Cardiac muscle cell (in vitro differentiated cells and primary cell): Measurements from ENCODE around the gene SH3PXD2B. TPM values are rescaled to one million over a fixed set of nuclear protein-coding genes. Genes with fewer than 3 reads are reported as not detected.

Source experiments
- DNase-seq, 2 donors: peaks; one replicate each; pipeline versions ENCODE4 v3.0.0 to v3.0.0-alpha.2; 2010 to 2017; ENCODE audit warnings: low read depth in 1 of 2, low spot score in 1 of 2
- H3K27ac ChIP-seq: fragments of 200-600 bp; sonication (generic); 2 replicates; pipeline ENCODE4 v1.5.1; 2016
- H3K27me3 ChIP-seq: fragments of 200-600 bp; sonication (generic); 2 replicates; pipeline ENCODE4 v1.6.0; 2016; ENCODE audit warnings: control low read depth
- H3K36me3 ChIP-seq: fragments of 200-600 bp; sonication (generic); 2 replicates; pipeline ENCODE4 v1.5.1; 2016; ENCODE audit warnings: control low read depth
- H3K4me1 ChIP-seq: fragments of 200-600 bp; sonication (generic); 2 replicates; pipeline ENCODE4 v1.8.1; 2017; ENCODE audit warnings: low read depth, mild to moderate bottlenecking, mixed run types
- H3K4me3 ChIP-seq: fragments of 200-600 bp; sonication (generic); 2 replicates; pipeline ENCODE4 v1.5.1; 2016; ENCODE audit warnings: mild to moderate bottlenecking
- H3K9me3 ChIP-seq: fragments of 200-600 bp; sonication (generic); 2 replicates; pipeline ENCODE4 v1.5.1; 2017; ENCODE audit warnings: low read depth, mild to moderate bottlenecking, control low read depth
- CTCF ChIP-seq: IDR thresholded peaks from 2 replicates; pipeline ENCODE4 v1.5.1; 2012; ENCODE audit warnings: low read depth, mild to moderate bottlenecking, low read length
- polyA plus RNA-seq: library from polyadenylated mRNA; unstranded; fragments of >200 nt; fragmentation: Nextera tagmentation; extraction: Ambion mirVana; gene quantifications from 2 replicates; pipeline ENCODE4 v1.2.1, GENCODE V29; 2016
- total RNA-seq: library from RNA; depleted of rRNA; stranded (reverse); fragments of >200 nt; gene quantifications from 2 replicates; pipeline ENCODE4 v1.2.3, GENCODE V29; 2016

The SH3PXD2B gene
- total and polyA plus RNA-seq, 2 experiments from 2014 or later = 13.9 to 27.6 TPM

GRCh38 chr5:172311605-172312004 lies 142.7 kb downstream of the SH3PXD2B start:
- Histone ChIP-seq H3K4me3 (no peak overlapping the region), H3K27me3 (no peaks in the 10 kb centered on the region), H3K4me1 (no peaks in the 10 kb centered on the region), H3K27ac (no peak overlapping the region), H3K36me3 (no peaks in the 10 kb centered on the region), H3K9me3 (no peaks in the 10 kb centered on the region)
- no peak for TF ChIP-seq CTCF
- DNase-seq = no peak

- no peaks in the 10 kb centered on the region for H3K36me3 ChIP-seq
- no peaks in the 10 kb centered on the region for H3K9me3 ChIP-seq
- no peak for TF ChIP-seq CTCF
- no peaks in the 10 kb centered on the region for H3K27me3 ChIP-seq
- no peak overlapping the region for H3K4me3 ChIP-seq
- no peak overlapping the region for H3K27ac ChIP-seq
- DNase-seq = no peak
- no peaks in the 10 kb centered on the region for H3K4me1 ChIP-seq
Measured at GRCh38 chr5:172311026-172311425, 143.3 kb downstream of the SH3PXD2B start.

GRCh38 chr5:172305380-172305779 lies 148.9 kb downstream of the SH3PXD2B start:
- no peak for DNase-seq
- Histone ChIP-seq H3K27ac (no peak overlapping the region), H3K4me1 (no peaks in the 10 kb centered on the region), H3K4me3 (no peak overlapping the region), H3K36me3 (no peaks in the 10 kb centered on the region), H3K27me3 (no peaks in the 10 kb centered on the region), H3K9me3 (no peaks in the 10 kb centered on the region)
- TF ChIP-seq CTCF = no peak

GRCh38 chr5:172303572-172304335 lies 150.6 kb downstream of the SH3PXD2B start:
- H3K27me3 ChIP-seq = no peaks in the 10 kb centered on the region
- H3K4me1 ChIP-seq = no peaks in the 10 kb centered on the region
- no peaks in the 10 kb centered on the region for H3K9me3 ChIP-seq
- H3K27ac ChIP-seq = no peak overlapping the region
- no peak for TF ChIP-seq CTCF
- no peak overlapping the region for H3K4me3 ChIP-seq
- no peaks in the 10 kb centered on the region for H3K36me3 ChIP-seq
- no peak for DNase-seq

GRCh38 chr5:172303162-172303561 lies 151.2 kb downstream of the SH3PXD2B start:
- Histone ChIP-seq H3K4me3 (no peak overlapping the region), H3K27me3 (no peaks in the 10 kb centered on the region), H3K4me1 (no peaks in the 10 kb centered on the region), H3K9me3 (no peaks in the 10 kb centered on the region), H3K36me3 (no peaks in the 10 kb centered on the region), H3K27ac (no peak overlapping the region)
- no peak for TF ChIP-seq CTCF
- DNase-seq = no peak
